DMS153 (cell line): ENCODE data around the gene CCDC69.
"Not testable (repeated sequence)": the region's sequence is repeated elsewhere in the genome, so short reads cannot be mapped to it uniquely, and the experiment has no call there.

Experiments used
- DNase-seq: peaks from one replicate; lab custom pipeline; 2025; lab: John Stamatoyannopoulos, UW

CCDC69 gene

GRCh38 chr5:151245680-151246219 lies 21.9 kb upstream of the CCDC69 start:
- no peak for DNase-seq

DNA sequence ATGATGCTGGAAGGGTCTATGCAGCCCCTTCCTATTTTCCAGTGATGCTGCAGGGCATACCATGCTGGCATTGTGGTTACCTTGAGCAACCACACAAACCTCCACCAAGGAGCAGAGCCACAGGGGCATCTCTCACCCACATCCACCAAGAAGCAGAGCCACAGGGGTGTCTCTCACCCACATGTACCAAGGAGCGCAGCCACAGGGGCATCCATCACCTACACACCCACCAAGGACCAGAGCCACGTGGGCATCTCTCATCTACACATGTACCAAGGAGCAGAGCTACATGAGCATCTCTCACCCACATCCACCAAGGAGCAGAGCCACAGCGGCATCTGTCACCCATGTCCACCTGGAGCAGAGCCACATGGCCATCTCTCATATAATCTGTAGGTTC lies 20.3 kb upstream of the CCDC69 start:
- no peak for DNase-seq

- DNase-seq: no peak
Measured at GRCh38 chr5:151243564-151243963, 19.7 kb upstream of the CCDC69 start.

DNA sequence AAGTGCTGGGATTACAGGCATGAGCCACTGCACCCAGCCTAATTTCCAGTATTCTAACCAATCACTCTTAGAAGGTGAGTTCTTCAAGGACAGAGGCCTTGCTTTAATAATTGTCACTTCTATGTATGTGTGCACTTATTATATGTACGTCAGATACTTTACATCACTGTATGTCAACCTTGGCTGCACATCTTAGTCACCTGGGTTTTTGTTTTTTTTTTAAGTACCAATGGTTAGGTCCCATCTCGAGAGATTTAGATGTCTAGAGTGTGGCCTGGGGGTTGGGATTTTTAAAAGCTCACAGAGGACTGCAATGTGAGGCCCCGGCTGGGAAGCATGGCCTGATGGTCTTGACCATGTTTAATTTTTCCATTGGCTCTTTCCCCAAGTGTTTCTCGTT lies 19.2 kb upstream of the CCDC69 start:
- DNase-seq: no peak

DNA sequence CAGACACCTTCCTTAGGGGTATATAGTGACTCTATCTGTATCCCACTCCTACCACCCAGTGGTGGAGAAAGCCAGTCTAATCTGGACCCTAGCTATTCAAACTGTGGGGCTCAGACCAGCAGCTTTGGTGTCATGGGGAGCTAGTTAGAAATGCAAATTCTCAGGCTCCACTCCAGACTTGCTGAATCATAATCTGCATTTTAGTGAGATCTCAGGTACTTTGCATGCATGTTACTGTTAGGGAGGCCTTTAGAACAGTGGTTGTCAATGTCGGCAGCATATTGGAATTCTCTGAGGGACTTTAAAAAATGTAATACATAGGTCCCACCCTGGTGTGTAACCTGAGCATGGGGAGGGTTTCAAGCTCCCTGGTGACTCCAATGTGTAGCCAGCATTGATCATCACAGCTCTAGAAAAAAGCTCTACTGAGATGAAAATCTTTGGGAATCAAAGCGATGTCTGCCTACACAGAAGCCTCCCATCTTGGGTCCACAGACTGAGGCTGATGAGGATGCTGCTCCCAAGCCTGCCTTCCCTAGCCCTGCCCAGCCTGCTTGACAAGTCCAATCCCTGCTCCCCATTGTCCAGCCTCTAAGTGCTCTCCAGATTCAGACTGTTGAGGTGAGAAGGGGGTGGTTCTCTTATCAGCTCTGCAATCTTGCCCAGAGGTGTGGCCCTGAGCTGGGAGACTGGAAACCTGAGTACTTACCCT lies 17.2 kb upstream of the CCDC69 start:
- DNase-seq: no peak

- DNase-seq: not testable (repeated sequence)
Measured at GRCh38 chr5:151240268-151240835, 16.5 kb upstream of the CCDC69 start.

GRCh38 chr5:151239237-151239861 lies 15.5 kb upstream of the CCDC69 start:
- DNase-seq: no peak

- DNase-seq: no peak
Measured at GRCh38 chr5:151238303-151238741, 14.4 kb upstream of the CCDC69 start.

GRCh38 chr5:151237685-151238084 lies 13.8 kb upstream of the CCDC69 start:
- DNase-seq: no peak

GRCh38 chr5:151236888-151237287 lies 13.0 kb upstream of the CCDC69 start:
- no peak for DNase-seq

DNA sequence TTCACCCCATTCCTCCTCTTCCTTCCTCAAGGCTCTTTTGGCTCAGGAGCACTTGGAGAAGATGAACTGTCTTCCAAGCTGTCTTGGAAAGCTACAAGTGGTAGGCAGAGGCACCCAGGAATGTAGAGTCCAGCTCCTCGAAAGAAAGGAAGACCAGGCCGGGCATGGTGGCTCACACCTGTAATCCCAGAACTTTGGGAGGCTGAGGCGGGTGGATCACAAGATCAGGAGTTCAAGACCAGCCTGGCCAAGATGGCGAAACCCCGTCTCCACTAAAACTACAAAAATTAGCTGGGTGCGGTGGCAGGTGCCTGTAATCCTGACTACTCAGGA lies 11.3 kb upstream of the CCDC69 start:
- not testable (repeated sequence) for DNase-seq

- no peak for DNase-seq
Measured at GRCh38 chr5:151234476-151235238, 10.8 kb upstream of the CCDC69 start.

- DNase-seq: no peak
Measured at GRCh38 chr5:151233616-151234085, 9.8 kb upstream of the CCDC69 start.

- DNase-seq: no peak
Measured at GRCh38 chr5:151231359-151231758, 7.5 kb upstream of the CCDC69 start.

- DNase-seq: no peak
Measured at GRCh38 chr5:151230048-151230680, 6.3 kb upstream of the CCDC69 start.

DNA sequence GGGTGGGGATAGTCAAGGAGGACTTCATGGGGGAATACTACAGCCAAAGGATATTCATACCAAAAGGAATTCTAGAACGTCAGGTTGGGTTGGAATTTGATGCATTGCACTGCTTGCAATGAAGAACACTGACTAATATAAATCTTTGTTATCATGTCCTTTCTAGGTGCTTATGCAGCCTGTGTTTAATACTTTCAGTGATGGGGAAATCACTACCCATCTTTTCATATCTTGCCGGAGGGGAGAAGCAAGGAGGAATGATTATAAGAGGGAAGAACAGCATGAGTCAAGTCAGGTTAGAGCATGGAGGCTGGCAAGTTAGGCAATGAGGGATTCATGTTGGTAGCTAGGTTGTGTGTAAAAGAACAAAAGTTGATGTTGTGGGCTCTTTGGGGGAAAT lies 5.1 kb upstream of the CCDC69 start:
- DNase-seq: no peak

DNA sequence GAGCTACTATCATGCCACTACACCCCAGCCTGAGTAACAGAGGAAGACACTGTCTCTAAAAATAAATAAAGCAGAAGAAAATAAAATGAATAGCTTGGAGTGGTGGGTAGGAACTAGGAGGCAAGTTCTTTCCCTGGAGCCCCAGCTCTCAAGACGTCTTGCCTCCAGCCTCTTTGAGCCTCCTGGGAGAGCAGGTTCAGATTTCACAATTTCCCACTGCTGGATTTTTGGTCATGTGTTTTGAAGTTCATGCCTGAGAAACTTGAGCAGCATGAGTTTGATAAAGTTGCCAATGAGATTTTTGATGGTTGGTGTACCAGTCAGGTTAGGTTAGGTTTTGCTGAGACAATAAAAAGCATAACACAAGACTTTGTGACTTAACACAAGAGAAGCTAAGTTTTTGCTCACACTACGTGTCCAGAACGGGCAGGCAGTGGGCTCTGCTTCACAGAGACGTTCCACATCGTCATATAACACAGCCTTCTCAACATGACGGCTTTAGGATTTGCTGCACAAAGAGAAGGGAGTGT lies 4.1 kb upstream of the CCDC69 start:
- DNase-seq: no peak

- DNase-seq: no peak
Measured at GRCh38 chr5:151225475-151225874, 1.6 kb upstream of the CCDC69 start.

GRCh38 chr5:151225071-151225470 lies 1.2 kb upstream of the CCDC69 start:
- no peak for DNase-seq

GRCh38 chr5:151224372-151224771 lies 480 bp upstream of the CCDC69 start:
- DNase-seq: no peak

DNA sequence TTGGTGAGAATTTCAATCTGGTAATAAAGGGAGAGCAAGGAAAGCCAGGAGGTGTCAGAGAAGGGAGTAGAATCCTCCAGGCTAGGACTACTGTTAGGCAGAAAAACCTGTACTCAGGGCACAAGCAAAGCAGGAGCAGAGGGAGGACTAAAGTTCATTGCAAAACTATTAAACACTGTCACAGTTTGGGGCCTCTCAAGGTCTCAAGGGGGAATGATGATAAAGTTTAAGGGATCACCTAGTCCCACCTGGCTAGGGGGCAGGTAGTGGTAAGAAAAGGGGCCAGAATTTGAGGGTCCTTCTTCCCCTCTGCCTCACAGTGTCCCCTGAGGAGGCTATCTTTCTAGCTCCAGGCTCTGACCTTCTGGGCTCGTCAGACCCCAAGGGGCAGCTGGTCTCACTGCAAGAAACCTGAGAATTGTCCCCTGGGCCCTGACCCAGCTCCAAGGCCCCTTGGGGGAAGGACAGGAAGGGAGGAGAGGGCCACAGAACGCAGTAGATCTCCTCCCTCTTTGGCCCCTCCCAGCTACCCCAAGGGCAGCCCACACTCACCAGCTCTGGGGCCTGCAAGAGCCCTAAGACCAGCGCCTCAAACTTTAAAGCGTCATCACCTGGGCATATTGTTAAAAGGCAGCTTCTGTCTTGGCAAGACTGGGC lies 974 bp downstream of the CCDC69 start:
- DNase-seq: no peak
